TTC549 (cell line): ENCODE results near the gene HES2.
"Not testable (repeated sequence)": the region's sequence is repeated elsewhere in the genome, so short reads cannot be mapped to it uniquely, and the experiment has no call there.

Experiments
- FAIRE-seq: peaks from 2 replicates; lab custom pipeline; 2012; peaks lifted over from hg19 to GRCh38; lab: Jason Lieb, UNC

Gene HES2

DNA sequence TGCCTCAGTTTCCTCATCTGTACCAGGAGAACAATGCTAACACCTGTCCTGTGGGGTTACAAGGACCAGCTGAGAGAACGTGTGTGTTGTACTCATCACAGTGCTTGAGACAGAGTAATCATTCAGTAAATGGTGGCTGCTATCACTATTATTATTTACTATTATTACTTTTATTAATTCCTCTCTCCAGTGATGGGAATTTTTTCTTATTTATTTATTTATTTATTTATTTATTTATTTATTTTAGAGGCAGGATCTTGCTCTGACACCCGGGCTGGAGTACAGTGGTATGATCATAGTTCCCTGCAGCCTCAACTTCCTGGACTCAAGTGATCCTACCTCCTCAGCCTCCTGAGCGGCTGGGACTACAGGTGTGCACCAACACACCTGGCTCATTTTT lies 16.6 kb upstream of the HES2 start:
- FAIRE-seq: not testable (repeated sequence)

GRCh38 chr1:6435547-6435946 lies 15.8 kb upstream of the HES2 start:
- no peak for FAIRE-seq

- FAIRE-seq: no peak
Measured at GRCh38 chr1:6435129-6435528, 15.4 kb upstream of the HES2 start.

DNA sequence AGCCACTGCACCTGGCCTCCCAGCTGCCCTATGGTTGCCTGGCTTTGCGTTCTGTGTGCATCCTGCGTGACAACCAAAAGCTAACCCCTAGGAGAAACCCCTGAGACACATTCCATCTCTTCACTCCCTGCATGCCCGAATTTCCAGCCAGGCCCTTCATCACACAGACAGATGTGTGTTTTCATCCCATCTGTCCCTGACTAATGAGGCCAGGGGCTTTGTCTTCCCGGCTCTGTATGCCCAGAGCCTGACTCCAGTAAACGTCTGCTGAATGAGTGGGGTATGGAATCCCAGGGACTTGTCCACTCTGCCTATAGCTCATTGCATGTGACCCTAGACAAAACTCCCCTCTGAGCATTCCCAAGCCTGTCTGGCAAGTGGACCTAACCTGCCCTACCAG lies 14.5 kb upstream of the HES2 start:
- FAIRE-seq: no peak

GRCh38 chr1:6431645-6432579 lies 12.2 kb upstream of the HES2 start:
- not testable (repeated sequence) for FAIRE-seq

DNA sequence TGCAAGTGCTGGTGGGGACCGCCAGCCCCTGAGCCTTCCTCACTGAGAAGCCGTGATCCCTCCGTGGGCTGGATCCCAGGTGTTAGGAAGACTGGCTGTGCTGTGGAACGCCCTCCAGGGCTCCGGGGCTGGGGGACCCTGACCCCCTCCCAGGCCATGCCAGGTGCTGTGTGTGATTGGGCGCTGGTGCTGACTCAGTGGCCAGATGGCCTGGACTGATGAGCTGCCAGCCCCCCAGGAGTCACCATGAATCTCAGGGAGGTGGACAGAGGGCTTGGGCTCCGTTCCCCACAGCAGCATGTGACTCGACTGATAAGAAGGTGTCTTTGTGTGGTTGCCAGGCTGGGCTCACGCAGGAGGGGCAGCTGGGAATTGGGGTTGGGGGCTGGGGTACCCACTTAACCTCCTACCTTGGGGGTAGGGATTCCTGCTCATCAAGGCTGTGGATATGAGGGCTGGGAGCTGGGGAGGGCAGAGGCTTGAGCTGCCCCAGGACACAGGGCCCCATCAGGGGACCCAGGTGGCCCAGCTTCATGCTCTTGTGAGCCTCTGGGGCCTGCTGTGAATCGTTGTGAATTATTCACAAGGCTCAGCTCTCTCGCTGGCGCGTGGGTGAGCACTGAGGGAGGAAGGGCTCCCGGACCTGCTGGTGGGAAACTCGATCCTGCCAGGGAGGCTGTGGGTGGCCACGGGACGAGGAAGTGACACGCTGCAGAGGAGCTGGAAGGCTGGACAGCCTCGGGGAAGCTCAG lies 10.1 kb upstream of the HES2 start:
- not testable (repeated sequence) for FAIRE-seq

DNA sequence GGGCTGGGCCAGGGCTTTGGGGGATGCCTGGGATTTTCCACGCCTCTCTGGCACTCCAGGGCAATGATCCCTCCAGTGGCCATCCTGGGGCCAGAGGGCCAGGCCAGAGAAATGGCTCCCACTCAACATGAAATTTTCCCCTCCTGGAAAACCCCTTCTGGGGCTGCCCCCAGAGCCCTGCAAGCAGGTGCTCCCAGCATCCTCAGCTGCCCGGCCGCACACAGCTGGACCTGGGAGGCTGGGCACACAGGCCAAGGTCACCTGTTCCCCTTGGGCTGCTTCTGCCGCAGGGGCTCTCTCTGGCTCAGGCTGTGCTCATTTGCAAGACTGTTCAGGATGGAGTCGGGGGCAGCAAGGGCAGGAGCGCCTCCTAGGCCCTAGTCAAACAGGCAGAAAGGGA lies 8.7 kb upstream of the HES2 start:
- not testable (repeated sequence) for FAIRE-seq

DNA sequence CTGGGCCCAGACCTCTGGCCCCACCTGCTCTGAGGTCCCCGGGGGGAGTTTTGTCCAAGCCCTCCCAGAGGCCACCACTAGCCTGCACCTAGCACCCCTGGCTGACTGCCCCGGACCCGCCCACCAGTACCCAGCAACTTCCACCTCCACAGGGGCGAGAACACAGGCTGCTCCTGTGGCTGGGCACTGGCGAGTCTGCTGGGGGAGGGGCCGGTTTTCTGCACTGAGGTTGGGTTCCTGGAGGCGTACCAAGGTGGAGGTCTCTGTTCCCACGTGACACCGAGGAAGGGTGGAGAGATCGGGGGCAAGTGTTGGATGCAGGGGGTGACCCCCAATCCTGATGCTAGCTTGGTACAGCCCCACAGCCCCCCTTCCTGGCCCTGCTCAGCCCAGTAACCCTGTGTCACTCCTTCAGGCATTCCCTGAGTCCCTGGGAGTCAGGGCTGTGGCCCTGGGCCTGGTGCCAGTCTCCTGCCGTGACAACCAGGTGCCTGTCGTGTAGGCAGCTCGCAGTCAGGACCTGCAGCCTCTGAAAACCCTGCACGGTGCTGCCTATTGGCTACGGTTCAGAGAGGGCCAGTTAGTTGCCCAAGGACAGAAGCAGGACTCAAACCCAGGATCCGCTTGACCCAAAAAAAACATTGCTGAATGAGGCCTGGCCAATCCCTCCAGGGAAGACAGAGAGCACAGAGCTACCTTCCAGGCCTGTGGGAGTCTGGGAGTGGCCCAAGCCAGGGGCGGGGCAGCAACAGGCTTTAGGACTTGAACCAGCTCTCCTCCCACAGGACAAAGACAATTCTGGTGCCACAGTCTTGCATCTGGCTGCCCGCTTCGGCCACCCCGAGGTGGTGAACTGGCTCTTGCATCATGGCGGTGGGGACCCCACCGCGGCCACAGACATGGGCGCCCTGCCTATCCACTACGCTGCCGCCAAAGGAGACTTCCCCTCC lies 8.0 kb upstream of the HES2 start:
- no peak for FAIRE-seq

- no peak for FAIRE-seq
Measured at GRCh38 chr1:6426972-6427350, 7.2 kb upstream of the HES2 start.

DNA sequence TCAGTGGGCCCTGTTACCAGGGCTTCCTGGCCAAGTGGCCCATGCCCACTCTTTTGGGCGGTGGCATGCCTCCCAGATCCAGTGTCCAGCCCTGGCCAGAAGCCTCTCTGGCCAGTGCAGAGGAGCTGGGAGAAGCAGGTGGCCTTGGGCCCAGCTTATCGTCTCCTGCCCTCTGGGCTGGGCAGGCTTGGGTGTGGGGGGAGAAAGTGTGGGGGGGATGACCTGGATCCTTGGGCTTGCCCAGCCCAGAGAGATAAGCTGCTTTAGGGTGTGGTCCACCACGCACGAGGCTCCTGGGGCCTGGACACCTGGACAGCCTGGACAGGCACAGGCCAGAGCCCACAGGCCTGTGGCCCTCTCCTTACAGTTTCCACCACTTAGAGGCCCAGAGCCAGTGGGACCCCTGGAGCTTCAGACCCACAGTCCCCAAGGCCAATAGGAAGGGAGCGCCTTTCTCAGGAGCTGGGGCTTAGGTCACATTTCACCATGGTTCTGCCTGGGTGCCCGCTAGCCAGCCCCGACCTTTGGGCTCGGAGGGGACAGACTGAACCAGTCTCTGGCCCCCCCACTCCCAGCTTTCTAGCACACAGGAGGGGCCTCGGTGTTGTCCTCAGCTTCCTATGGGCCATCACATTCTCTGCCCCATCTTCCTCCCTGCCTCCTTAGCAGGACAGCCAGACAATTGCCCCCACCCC lies 6.7 kb upstream of the HES2 start:
- FAIRE-seq: no peak

DNA sequence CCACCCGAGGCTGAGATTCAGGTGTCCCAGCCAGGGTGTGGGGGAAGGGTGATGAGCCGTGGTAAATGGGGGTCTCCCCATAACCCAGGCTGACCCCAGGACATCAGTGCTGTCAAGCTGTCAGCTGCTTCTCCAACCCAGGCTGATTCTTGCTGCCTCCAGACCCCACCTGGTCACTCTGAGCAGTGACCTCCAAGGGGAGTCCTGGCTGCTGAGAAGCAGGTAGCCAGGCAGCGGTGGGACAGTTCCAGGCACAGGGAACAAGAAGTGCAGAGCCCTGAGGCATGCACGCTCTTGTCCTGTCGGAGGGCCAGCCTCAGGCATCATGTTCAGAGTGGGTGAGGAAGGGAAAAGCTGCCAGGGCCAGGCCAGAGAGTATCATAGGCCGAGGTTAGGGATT lies 5.9 kb upstream of the HES2 start:
- FAIRE-seq: no peak

GRCh38 chr1:6424619-6425593 lies 5.2 kb upstream of the HES2 start, which contains the start of gene ESPN:
Gene ESPN, plus strand, starts transcription at chr1:6424776. Its CDS starts 180 bp downstream, at chr1:6424956.
- FAIRE-seq: no peak

GRCh38 chr1:6424000-6424565 lies 4.4 kb upstream of the HES2 start:
- FAIRE-seq: no peak

GRCh38 chr1:6423321-6423999 lies 3.7 kb upstream of the HES2 start:
- no peak for FAIRE-seq

DNA sequence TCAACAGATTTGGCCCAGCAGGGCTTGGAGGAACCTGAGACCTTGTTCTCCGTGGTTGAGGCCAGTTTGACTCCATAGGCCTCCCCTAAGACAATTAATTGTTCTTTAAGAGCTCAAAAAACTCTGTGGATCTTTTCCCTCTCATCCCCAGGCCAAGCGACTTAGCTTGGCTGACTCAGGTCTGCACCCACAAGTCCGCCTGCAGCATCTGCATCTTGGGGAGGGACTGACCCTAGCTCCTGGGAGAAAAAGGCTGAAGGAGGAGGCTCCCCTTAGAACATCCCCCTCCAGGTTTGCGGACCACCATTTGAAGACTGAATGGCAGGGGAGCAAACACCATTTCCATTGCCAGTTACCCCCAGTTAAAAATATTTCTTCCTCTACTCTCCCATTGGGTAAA lies 1.5 kb upstream of the HES2 start:
- FAIRE-seq: no peak

DNA sequence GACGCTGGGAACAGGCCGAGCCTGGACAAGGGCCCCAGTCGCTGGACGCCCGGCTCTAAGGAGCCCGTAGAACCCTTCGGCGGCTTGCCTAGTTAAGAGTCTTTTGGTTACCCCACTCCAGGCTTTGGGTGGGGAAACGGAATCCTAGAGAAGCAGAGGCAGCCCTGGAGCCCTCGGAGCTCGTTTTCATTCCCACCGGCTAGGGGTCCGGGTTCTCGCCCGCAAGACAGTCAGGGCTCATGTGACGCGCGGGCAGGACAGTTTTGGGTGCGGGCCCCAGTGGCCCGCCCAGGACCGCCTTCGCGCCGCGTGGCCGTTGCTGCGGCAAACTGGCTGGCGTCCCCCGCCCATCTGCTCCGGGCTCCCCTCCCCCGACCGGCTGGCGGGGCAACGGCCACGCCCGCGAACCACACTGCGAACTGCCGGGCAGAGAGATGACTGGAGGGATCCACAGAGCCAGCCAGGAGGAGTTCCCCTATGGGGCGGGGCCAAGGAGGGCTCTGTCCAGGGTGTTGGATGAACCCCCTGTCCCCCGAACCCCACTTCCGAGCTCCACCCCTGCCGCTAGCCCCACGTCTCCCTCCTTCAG lies 829 bp upstream of the HES2 start:
- FAIRE-seq: no peak

DNA sequence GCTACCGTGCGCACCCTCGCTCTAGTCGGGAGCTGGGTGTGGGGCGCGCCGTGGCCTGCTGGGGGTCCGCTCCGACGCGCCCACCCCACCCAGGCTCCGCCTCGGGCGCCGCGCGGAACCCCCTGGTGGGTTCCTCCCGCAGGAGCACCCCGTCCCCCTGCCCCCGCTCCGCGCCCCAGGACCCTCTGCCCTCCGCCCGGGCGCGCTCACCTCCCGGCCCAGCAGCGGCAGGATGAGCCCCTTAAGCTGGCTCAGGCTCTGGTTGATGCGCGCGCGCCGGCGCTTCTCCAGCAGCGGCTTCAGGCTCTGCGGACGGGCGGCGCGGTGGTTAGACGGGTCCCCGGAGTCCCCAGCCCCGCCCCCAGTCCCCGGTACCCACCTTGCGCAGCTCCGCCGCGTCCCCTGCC lies 319 bp downstream of the HES2 start:
- no peak for FAIRE-seq

DNA sequence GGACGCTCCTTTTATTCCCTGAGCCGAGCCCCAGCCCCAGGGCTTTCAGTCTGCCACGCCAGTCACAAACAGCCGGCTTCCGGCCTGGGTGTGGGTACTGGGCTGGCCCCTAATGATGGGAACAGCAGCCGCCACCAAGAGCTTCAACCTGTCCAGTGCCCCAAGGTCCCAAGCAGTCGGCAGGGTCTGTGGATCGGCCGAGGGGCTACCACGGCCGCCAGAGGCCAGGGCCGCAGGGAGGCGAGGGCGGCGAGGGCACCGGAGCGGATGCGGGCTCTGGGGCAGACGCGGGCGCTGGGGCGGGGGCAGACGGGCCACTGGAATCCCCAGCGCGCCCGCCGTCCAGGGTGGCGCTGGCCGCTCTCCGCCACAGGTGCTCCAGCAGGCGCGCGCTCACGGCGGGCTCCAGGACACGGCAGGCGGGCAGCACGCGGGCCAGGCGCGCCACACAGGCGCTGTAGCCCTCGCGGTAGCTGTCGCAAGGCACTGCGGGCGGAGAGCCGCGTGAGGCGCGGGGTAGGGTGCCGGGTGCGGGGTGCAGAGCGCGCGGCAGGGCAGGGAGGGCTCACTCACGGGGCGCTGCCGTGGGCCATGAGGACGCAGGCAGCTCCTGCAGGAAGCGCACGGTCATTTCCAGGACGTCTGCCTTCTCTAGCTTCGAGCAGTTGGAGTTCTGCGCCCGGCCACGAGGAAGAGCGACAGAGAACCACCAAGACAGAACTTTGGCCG lies 887 bp downstream of the HES2 start:
- FAIRE-seq: no peak
